ENCODE results near the gene RAD50.

RAD50 gene

DNA sequence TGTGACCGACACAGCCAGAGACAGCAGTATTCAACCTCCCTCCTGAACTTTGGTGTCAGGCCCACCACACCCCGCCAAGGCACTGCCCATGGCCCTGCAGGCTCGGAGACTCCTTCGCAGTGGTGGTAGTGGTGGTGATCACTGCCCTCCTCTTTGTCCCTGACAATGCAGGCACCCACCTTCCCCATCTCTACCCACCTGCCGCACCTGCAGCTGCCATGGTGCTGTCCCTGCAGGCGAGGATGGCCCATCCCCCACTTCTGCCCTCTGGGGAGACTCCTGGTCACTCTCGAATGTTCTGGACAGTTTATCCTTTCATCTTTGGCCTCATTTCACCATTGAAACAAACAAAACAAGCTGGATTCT lies 112.7 kb downstream of the RAD50 start:
- Histone ChIP-seq H3K9me3 (ENCODE audit: control insufficient read depth, insufficient read depth, low read length) (no peaks in the 10 kb centered on the region), H3K9me2 (replicated peaks; ENCODE audit: control insufficient read depth, low read length) (no peaks in the 10 kb centered on the region), H3K36me3 (ENCODE audit: control insufficient read depth, low read length) (no peaks in the 10 kb centered on the region), H3K27me3 (ENCODE audit: control insufficient read depth, low read length) (no peaks in the 10 kb centered on the region), H4K20me1 (ENCODE audit: control insufficient read depth, insufficient read depth, low read depth, low read length) (no peaks in the 10 kb centered on the region), H3F3A (ENCODE audit: control insufficient read depth, insufficient read depth) (no peaks in the 10 kb centered on the region), H3K27ac (ENCODE audit: low read depth, low read length) (no peak overlapping the region), H3K79me2 (ENCODE audit: control insufficient read depth, low read length) (no peaks in the 10 kb centered on the region), H3K4me3 (ENCODE audit: low read length) (no peak overlapping the region), H3K4me2 (ENCODE audit: low read length) (no peak overlapping the region), H3K4me1 (ENCODE audit: control insufficient read depth, low read length) (no peaks in the 10 kb centered on the region)
- no peak for TF ChIP-seq EZH2phosphoT487 (IDR thresholded peaks at IDR 0.05; ENCODE audit: borderline replicate concordance, low read length)
- TF ChIP-seq, protein P1, sequence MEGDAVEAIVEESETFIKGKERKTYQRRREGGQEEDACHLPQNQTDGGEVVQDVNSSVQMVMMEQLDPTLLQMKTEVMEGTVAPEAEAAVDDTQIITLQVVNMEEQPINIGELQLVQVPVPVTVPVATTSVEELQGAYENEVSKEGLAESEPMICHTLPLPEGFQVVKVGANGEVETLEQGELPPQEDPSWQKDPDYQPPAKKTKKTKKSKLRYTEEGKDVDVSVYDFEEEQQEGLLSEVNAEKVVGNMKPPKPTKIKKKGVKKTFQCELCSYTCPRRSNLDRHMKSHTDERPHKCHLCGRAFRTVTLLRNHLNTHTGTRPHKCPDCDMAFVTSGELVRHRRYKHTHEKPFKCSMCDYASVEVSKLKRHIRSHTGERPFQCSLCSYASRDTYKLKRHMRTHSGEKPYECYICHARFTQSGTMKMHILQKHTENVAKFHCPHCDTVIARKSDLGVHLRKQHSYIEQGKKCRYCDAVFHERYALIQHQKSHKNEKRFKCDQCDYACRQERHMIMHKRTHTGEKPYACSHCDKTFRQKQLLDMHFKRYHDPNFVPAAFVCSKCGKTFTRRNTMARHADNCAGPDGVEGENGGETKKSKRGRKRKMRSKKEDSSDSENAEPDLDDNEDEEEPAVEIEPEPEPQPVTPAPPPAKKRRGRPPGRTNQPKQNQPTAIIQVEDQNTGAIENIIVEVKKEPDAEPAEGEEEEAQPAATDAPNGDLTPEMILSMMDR (IDR thresholded peaks at IDR 0.05; ENCODE audit: low read depth, low read length, poor library complexity, severe bottlenecking): no peak

DNA sequence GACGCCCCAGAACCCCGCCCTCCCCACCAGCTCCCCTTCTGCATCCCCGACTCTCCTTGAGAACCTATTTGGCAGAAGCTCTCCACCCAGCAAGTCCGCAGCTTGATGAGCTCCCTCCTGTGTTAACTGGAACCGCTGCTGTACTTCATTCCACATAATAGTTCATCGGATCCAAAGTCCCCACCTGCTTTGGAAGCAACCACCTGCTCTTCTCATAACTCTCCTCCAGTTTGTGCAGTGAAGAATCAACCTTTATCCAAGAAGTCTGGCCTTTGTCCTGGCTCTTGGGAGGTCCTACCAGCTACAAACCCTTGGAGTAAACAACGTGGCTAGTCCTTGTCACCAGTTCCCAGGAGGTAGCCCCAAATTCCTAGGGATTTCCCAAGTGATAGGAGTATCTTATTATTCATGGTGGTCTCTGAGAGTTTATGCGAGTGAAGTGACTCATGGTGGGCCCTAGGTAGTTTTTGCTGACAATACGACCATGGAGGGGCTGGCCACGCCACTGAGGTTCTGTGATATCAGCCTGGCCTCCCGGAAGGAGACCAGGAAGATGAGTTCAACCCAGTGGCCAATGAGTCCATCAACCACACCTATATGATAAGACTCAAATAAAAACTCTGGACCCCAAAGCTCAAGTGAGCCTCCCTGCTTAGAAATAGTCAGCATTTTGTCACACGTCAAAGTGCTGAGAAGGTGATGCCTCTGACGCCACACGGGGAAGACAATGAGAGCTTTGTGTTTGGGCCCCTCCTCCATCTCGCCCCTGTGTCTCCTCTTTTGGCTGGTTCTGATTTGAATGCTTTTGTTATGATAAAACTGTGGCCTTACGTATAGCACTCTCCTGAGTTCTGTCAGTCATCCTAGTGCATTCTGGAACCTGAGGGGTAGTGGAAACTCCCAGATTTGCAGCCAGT lies 113.4 kb downstream of the RAD50 start:
- H3K79me2 ChIP-seq (ENCODE audit: control insufficient read depth, low read length): no peaks in the 10 kb centered on the region
- no peaks in the 10 kb centered on the region for H3K9me2 ChIP-seq (replicated peaks; ENCODE audit: control insufficient read depth, low read length)
- H3K27me3 ChIP-seq (ENCODE audit: control insufficient read depth, low read length): no peaks in the 10 kb centered on the region
- no peaks in the 10 kb centered on the region for H4K20me1 ChIP-seq (ENCODE audit: control insufficient read depth, insufficient read depth, low read depth, low read length)
- no peaks in the 10 kb centered on the region for H3K4me1 ChIP-seq (ENCODE audit: control insufficient read depth, low read length)
- no peaks in the 10 kb centered on the region for H3K9me3 ChIP-seq (ENCODE audit: control insufficient read depth, insufficient read depth, low read length)
- H3K27ac ChIP-seq (ENCODE audit: low read depth, low read length): no peak overlapping the region
- no peak for TF ChIP-seq EZH2phosphoT487 (IDR thresholded peaks at IDR 0.05; ENCODE audit: borderline replicate concordance, low read length)
- TF ChIP-seq, protein P1 (IDR thresholded peaks at IDR 0.05; ENCODE audit: low read depth, low read length, poor library complexity, severe bottlenecking): no peak
- H3F3A ChIP-seq (ENCODE audit: control insufficient read depth, insufficient read depth): no peaks in the 10 kb centered on the region
- no peak overlapping the region for H3K4me3 ChIP-seq (ENCODE audit: low read length)
- no peak overlapping the region for H3K4me2 ChIP-seq (ENCODE audit: low read length)
- no peaks in the 10 kb centered on the region for H3K36me3 ChIP-seq (ENCODE audit: control insufficient read depth, low read length)

DNA sequence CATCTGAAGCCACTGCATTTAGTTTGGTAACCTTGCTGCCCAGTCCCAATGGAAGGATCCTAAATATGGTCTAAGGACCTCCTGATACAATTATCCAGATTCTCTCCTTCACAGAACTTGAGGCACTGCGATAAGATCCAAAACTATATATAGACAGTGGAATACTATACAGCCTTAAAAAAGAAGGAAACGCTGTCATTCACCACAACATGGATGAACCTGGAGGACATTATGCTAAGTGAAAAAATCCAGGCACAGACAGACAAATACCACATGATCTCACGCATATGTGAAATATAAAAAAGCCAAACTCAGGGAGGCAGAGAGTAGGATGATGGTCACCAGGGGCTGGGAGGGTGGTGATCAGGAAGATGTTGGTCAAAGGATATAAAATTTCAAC lies 114.2 kb downstream of the RAD50 start:
- Histone ChIP-seq H3K4me2 (ENCODE audit: low read length) (no peak overlapping the region), H3K4me3 (ENCODE audit: low read length) (no peak overlapping the region), H3K9me3 (ENCODE audit: control insufficient read depth, insufficient read depth, low read length) (no peaks in the 10 kb centered on the region), H3K27ac (ENCODE audit: low read depth, low read length) (no peak overlapping the region), H4K20me1 (ENCODE audit: control insufficient read depth, insufficient read depth, low read depth, low read length) (no peaks in the 10 kb centered on the region), H3K36me3 (ENCODE audit: control insufficient read depth, low read length) (no peaks in the 10 kb centered on the region), H3K79me2 (ENCODE audit: control insufficient read depth, low read length) (no peaks in the 10 kb centered on the region), H3K9me2 (replicated peaks; ENCODE audit: control insufficient read depth, low read length) (no peaks in the 10 kb centered on the region), H3K27me3 (ENCODE audit: control insufficient read depth, low read length) (no peaks in the 10 kb centered on the region), H3F3A (ENCODE audit: control insufficient read depth, insufficient read depth) (no peaks in the 10 kb centered on the region), H3K4me1 (ENCODE audit: control insufficient read depth, low read length) (no peaks in the 10 kb centered on the region)
- TF ChIP-seq EZH2phosphoT487 (IDR thresholded peaks at IDR 0.05; ENCODE audit: borderline replicate concordance, low read length): no peak
- TF ChIP-seq, protein P1 (IDR thresholded peaks at IDR 0.05; ENCODE audit: low read depth, low read length, poor library complexity, severe bottlenecking): no peak

Measured in DOHH2 (cell line).